ENCODE data around the gene WHRN.

WHRN gene

DNA sequence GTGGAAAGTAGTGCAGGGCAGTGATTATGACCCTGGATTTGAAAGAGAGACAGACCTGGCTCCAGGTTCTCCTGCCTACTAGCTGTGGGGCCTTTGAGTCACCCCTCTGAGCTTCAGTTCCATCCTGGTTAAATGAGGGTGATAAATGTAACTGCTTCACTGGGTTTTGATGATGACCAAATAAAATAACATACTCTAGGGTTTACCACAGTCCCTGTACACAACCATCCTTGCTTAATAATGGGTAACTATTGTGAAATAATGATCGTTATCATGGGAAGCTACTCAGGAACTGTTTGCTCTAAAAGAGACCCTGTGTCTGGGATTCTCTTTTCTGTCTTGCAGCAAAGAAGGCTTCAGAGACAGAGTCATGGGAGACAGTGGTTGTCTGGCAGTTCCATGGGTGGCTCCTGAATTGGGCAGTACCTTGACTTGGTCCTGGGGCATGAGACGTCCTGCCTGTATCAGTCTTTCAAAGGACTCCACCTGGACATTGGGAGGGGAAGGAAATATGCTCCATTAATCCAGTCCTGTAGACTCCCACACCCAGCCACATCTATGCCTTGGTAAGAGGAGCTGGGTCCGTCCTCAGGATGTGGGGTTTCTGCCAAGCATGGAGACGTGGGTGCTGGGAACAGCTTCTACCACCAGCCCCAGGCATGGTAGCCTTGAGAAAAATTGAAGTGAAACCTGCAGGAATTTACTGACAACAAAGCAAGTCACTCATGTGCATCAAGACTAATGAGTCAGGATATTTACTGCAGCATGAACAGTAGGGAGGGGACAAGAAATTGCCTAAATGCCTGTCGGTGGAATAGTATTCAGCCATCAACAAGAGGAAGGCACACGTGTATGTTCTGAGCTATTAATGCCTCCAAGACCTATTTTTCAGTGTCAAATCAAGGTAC is 140.9 kb downstream of the WHRN start:
- DNase-seq (ENCODE audit: low spot score), result peak; percentile 82

GRCh38 chr9:114363424-114363823 is 141.8 kb downstream of the WHRN start:
- no peak for DNase-seq (ENCODE audit: low spot score)

- no peak for DNase-seq (ENCODE audit: low spot score)
Measured at GRCh38 chr9:114362394-114362793, 142.9 kb downstream of the WHRN start.

- no peak for DNase-seq (ENCODE audit: low spot score)
Measured at GRCh38 chr9:114361542-114361941, 143.7 kb downstream of the WHRN start.

DNA sequence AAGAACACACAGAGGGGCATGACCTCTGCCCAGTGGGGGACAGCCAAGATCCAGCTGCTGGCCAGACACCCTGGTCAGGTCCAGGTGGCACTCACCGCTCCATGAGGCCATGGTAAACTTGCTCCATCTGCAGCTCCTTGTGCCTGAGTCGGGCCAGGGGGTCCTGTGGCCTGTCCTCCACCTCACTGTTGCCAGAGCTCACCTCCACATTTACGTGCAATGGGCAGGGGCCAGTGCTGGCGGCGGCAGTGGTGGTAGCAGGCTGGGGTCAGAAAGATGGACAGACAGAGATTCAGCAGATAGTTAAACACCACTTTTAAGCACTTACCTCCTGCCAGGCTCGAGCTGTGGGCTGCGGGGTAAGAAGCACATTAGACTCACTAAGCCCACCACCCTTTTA is 145.5 kb downstream of the WHRN start:
- DNase-seq (ENCODE audit: low spot score), result no peak

DNA sequence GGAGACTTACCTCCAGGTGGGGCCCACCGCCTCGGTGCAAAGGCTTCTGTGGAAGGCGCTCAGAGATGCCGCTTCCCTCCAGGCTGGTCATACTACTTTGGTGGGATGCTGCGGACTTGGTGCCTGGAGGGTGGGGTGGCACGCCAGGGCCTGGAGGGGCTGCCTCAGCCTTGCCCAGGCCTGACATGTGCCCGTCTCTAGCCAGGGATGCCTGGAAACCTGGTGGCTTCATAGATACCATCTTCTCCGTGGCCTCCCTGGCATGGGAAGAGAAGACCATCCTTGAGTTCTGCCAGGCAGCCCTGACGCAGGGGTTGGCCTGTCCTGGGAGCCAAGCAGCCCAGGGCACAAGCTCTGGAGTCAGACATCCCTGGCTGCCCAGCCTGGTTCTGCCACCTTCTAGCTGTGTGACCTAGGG is 147.4 kb downstream of the WHRN start:
- no peak for DNase-seq (ENCODE audit: low spot score)

GRCh38 chr9:114357360-114357759 is 147.9 kb downstream of the WHRN start:
- no peak for DNase-seq (ENCODE audit: low spot score)

- no peak for DNase-seq (ENCODE audit: low spot score)
Measured at GRCh38 chr9:114356792-114357191, 148.5 kb downstream of the WHRN start.

GRCh38 chr9:114355821-114356220 is 149.5 kb downstream of the WHRN start:
- no peak for DNase-seq (ENCODE audit: low spot score)

All from GM03348 (cell line).